Astrocyte (in vitro differentiated cells and primary cell): ENCODE results near the gene TRDN. TPM values are rescaled to one million over a fixed set of nuclear protein-coding genes. Genes with fewer than 3 reads are reported as not detected.

ENCODE experiments used
- DNase-seq: peaks from one replicate; pipeline ENCODE4 v3.0.0-alpha.2; 2010; ENCODE audit warnings: low read depth
- FAIRE-seq: peaks from 2 replicates; lab custom pipeline; 2011; peaks lifted over from hg19 to GRCh38; lab: Jason Lieb, UNC
- H2AFZ ChIP-seq: 2 replicates; pipeline ENCODE4 v1.6.0; 2012; ENCODE audit warnings: low read depth, low read length, inconsistent platforms
- H3K27ac ChIP-seq: 2 replicates; pipeline ENCODE4 v1.5.1; 2011; ENCODE audit warnings: low read depth, low read length, inconsistent platforms
- H3K27me3 ChIP-seq: 2 replicates; pipeline ENCODE4 v1.6.0; 2011; ENCODE audit warnings: low read length, inconsistent platforms; ENCODE audit not compliant: insufficient read depth
- H3K36me3 ChIP-seq: 2 replicates; pipeline ENCODE4 v1.5.1; 2011; ENCODE audit warnings: low read length, inconsistent platforms; ENCODE audit not compliant: insufficient read depth
- H3K4me1 ChIP-seq: 2 replicates; pipeline ENCODE4 v1.5.1; 2011; ENCODE audit warnings: low read length, inconsistent platforms; ENCODE audit not compliant: insufficient read depth
- H3K4me2 ChIP-seq: 2 replicates; pipeline ENCODE4 v1.6.0; 2012; ENCODE audit warnings: low read length, inconsistent platforms
- H3K4me3 ChIP-seq: 2 replicates; pipeline ENCODE4 v1.5.1; 2011; ENCODE audit warnings: low read depth, mild to moderate bottlenecking, low read length, inconsistent platforms; ENCODE audit not compliant: insufficient read depth
- H3K79me2 ChIP-seq: 2 replicates; pipeline ENCODE4 v1.6.0; 2012; ENCODE audit warnings: mild to moderate bottlenecking, low read length, inconsistent platforms; ENCODE audit not compliant: insufficient read depth
- H3K9ac ChIP-seq: 2 replicates; pipeline ENCODE4 v1.6.0; 2012; ENCODE audit warnings: mild to moderate bottlenecking, low read length, inconsistent platforms
- H3K9me3 ChIP-seq: 2 replicates; pipeline ENCODE4 v1.5.1; 2012; ENCODE audit warnings: low read depth, mild to moderate bottlenecking, low read length, inconsistent platforms; ENCODE audit not compliant: insufficient read depth
- H4K20me1 ChIP-seq: 2 replicates; pipeline ENCODE4 v1.6.0; 2012; ENCODE audit warnings: low read length, inconsistent platforms; ENCODE audit not compliant: insufficient read depth
- H3K27ac Mint-ChIP-seq: one replicate; pipeline ENCODE4 v1.8.0; 2021; ENCODE audit warnings: mild to moderate bottlenecking, mixed read lengths; ENCODE audit not compliant: unreplicated experiment
- H3K27me3 Mint-ChIP-seq: one replicate; pipeline ENCODE4 v1.8.0; 2021; ENCODE audit warnings: low read depth, mixed read lengths; ENCODE audit not compliant: unreplicated experiment
- H3K36me3 Mint-ChIP-seq: one replicate; pipeline ENCODE4 v1.8.0; 2021; ENCODE audit warnings: low read depth, mixed read lengths; ENCODE audit not compliant: unreplicated experiment
- H3K4me1 Mint-ChIP-seq: one replicate; pipeline ENCODE4 v1.8.0; 2021; ENCODE audit warnings: low read depth, mixed read lengths; ENCODE audit not compliant: unreplicated experiment
- H3K4me3 Mint-ChIP-seq: one replicate; pipeline ENCODE4 v1.8.0; 2021; ENCODE audit warnings: mild to moderate bottlenecking, moderate library complexity, mixed read lengths; ENCODE audit not compliant: unreplicated experiment
- H3K9me3 Mint-ChIP-seq: one replicate; pipeline ENCODE4 v1.8.0; 2021; ENCODE audit warnings: mild to moderate bottlenecking, mixed read lengths; ENCODE audit not compliant: unreplicated experiment
- CTCF ChIP-seq: IDR thresholded peaks from 2 replicates; pipeline ENCODE4 v1.5.1; 2011; ENCODE audit warnings: low read depth, mild to moderate bottlenecking, inconsistent platforms, low read length, moderate library complexity; ENCODE audit not compliant: insufficient read depth
- EZH2 ChIP-seq: IDR thresholded peaks from 2 replicates; pipeline ENCODE4 v1.6.1; 2012; ENCODE audit warnings: mild to moderate bottlenecking, low read length, inconsistent platforms; ENCODE audit not compliant: insufficient read depth
- total RNA-seq: library from RNA; stranded (reverse); gene quantifications from 2 replicates; pipeline ENCODE4 v1.2.1, GENCODE V29; 2021

The TRDN gene
- total RNA-seq, 1 donor from 2014 or later = not detected

DNA sequence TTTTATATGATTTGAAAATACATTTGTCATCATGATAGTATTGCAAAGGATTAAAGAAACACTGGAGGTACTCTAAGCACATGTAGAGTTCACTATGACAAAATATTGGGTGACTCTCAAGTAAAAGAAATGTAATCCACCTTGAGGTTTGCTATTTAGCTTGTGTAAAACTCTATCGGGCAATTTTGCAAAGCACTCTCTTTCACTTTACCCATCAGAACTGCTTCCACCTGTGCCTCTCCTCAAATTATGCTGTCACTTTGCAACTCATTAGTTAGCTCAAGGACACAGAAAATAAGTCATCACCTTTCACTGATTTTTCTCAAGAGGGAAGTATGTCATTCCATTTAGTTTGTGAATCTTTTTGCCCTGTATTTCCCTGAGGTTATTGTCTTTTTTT is 14.0 kb downstream of the TRDN start:
- no peaks in the 10 kb centered on the region for H3K4me1 ChIP-seq
- H3K4me2 ChIP-seq = no peak overlapping the region
- H3K27ac Mint-ChIP-seq = no peak overlapping the region
- H3K36me3 ChIP-seq = no peaks in the 10 kb centered on the region
- TF ChIP-seq EZH2 (no peak), CTCF (no peak)
- FAIRE-seq = no peak
- DNase-seq = no peak
- no peaks in the 10 kb centered on the region for H3K4me1 Mint-ChIP-seq
- H3K4me3 ChIP-seq = no peak overlapping the region
- H2AFZ ChIP-seq = no peak overlapping the region
- no peak overlapping the region for H3K9ac ChIP-seq
- no peaks in the 10 kb centered on the region for H3K79me2 ChIP-seq
- H3K27me3 Mint-ChIP-seq = no peaks in the 10 kb centered on the region
- H4K20me1 ChIP-seq = no peaks in the 10 kb centered on the region
- no peak overlapping the region for H3K4me3 Mint-ChIP-seq
- no peaks in the 10 kb centered on the region for H3K27me3 ChIP-seq
- H3K9me3 ChIP-seq = no peaks in the 10 kb centered on the region
- no peaks in the 10 kb centered on the region for H3K36me3 Mint-ChIP-seq
- H3K27ac ChIP-seq = no peak overlapping the region
- no peaks in the 10 kb centered on the region for H3K9me3 Mint-ChIP-seq

DNA sequence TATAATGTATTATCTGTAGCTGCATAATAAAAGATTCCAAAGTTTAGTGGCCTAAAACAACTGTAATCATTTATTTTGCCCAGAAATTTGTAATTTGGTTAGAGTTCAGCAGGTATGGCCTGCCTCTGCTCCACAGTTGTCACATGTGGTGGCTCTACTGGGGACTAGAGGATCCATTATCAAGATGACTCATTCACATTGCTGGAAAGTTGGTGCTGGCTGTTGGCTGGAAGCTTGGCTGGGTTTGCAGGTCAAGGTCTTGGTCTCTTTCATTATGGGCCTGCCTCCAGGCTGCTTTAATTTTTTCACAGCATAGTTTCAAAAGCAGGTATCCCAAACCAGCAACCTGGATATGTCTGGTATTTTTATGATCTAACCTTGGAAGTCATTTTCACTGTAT is 17.6 kb downstream of the TRDN start:
- H3K36me3 Mint-ChIP-seq = no peaks in the 10 kb centered on the region
- H3K4me3 ChIP-seq = no peak overlapping the region
- H3K4me1 ChIP-seq = no peaks in the 10 kb centered on the region
- H3K9me3 Mint-ChIP-seq = no peaks in the 10 kb centered on the region
- H3K79me2 ChIP-seq = no peaks in the 10 kb centered on the region
- H3K9ac ChIP-seq = no peak overlapping the region
- no peak overlapping the region for H3K27ac Mint-ChIP-seq
- no peaks in the 10 kb centered on the region for H3K4me1 Mint-ChIP-seq
- H2AFZ ChIP-seq = no peak overlapping the region
- FAIRE-seq (no peak), DNase-seq (no peak)
- H3K4me2 ChIP-seq = no peak overlapping the region
- no peak overlapping the region for H3K4me3 Mint-ChIP-seq
- no peaks in the 10 kb centered on the region for H3K27me3 ChIP-seq
- no peak overlapping the region for H3K27ac ChIP-seq
- no peaks in the 10 kb centered on the region for H3K27me3 Mint-ChIP-seq
- no peaks in the 10 kb centered on the region for H3K36me3 ChIP-seq
- H4K20me1 ChIP-seq = no peaks in the 10 kb centered on the region
- no peak for TF ChIP-seq EZH2
- no peak for TF ChIP-seq CTCF
- no peaks in the 10 kb centered on the region for H3K9me3 ChIP-seq

- no peak overlapping the region for H3K27ac ChIP-seq
- TF ChIP-seq CTCF = no peak
- TF ChIP-seq EZH2 = no peak
- FAIRE-seq = no peak
- H3K27me3 Mint-ChIP-seq = no peaks in the 10 kb centered on the region
- no peaks in the 10 kb centered on the region for H3K4me1 Mint-ChIP-seq
- no peak overlapping the region for H3K9ac ChIP-seq
- no peak overlapping the region for H3K27ac Mint-ChIP-seq
- no peak overlapping the region for H2AFZ ChIP-seq
- H3K36me3 ChIP-seq = no peaks in the 10 kb centered on the region
- H3K4me1 ChIP-seq = no peaks in the 10 kb centered on the region
- no peaks in the 10 kb centered on the region for H4K20me1 ChIP-seq
- no peaks in the 10 kb centered on the region for H3K27me3 ChIP-seq
- no peaks in the 10 kb centered on the region for H3K9me3 ChIP-seq
- H3K4me2 ChIP-seq = no peak overlapping the region
- H3K9me3 Mint-ChIP-seq = no peaks in the 10 kb centered on the region
- H3K79me2 ChIP-seq = no peaks in the 10 kb centered on the region
- no peaks in the 10 kb centered on the region for H3K36me3 Mint-ChIP-seq
- H3K4me3 ChIP-seq = no peak overlapping the region
- no peak overlapping the region for H3K4me3 Mint-ChIP-seq
- DNase-seq = no peak
Observed at GRCh38 chr6:123616942-123617341, 19.8 kb downstream of the TRDN start.
